Measurements from ENCODE around the gene INSC.

- TF ChIP-seq, protein P1, sequence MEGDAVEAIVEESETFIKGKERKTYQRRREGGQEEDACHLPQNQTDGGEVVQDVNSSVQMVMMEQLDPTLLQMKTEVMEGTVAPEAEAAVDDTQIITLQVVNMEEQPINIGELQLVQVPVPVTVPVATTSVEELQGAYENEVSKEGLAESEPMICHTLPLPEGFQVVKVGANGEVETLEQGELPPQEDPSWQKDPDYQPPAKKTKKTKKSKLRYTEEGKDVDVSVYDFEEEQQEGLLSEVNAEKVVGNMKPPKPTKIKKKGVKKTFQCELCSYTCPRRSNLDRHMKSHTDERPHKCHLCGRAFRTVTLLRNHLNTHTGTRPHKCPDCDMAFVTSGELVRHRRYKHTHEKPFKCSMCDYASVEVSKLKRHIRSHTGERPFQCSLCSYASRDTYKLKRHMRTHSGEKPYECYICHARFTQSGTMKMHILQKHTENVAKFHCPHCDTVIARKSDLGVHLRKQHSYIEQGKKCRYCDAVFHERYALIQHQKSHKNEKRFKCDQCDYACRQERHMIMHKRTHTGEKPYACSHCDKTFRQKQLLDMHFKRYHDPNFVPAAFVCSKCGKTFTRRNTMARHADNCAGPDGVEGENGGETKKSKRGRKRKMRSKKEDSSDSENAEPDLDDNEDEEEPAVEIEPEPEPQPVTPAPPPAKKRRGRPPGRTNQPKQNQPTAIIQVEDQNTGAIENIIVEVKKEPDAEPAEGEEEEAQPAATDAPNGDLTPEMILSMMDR (tag by site-specific recombination; IDR thresholded peaks at IDR 0.05), result no peak
- TF ChIP-seq ZSCAN4 (tag by site-specific recombination; IDR thresholded peaks at IDR 0.05) (no peak), YY1 (tag by site-specific recombination; IDR thresholded peaks at IDR 0.05) (no peak), BCL11B (tag by site-specific recombination; IDR thresholded peaks at IDR 0.05; ENCODE audit: low read depth) (no peak), ZNF362 (tag by site-specific recombination; IDR thresholded peaks at IDR 0.05) (no peak), ZNF558 (tag by site-specific recombination; IDR thresholded peaks at IDR 0.05) (no peak), ZNF350 (tag by site-specific recombination; IDR thresholded peaks at IDR 0.05) (no peak), SCRT1 (tag by site-specific recombination; IDR thresholded peaks at IDR 0.05; ENCODE audit: borderline replicate concordance) (no peak)
- TF ChIP-seq, protein P2, sequence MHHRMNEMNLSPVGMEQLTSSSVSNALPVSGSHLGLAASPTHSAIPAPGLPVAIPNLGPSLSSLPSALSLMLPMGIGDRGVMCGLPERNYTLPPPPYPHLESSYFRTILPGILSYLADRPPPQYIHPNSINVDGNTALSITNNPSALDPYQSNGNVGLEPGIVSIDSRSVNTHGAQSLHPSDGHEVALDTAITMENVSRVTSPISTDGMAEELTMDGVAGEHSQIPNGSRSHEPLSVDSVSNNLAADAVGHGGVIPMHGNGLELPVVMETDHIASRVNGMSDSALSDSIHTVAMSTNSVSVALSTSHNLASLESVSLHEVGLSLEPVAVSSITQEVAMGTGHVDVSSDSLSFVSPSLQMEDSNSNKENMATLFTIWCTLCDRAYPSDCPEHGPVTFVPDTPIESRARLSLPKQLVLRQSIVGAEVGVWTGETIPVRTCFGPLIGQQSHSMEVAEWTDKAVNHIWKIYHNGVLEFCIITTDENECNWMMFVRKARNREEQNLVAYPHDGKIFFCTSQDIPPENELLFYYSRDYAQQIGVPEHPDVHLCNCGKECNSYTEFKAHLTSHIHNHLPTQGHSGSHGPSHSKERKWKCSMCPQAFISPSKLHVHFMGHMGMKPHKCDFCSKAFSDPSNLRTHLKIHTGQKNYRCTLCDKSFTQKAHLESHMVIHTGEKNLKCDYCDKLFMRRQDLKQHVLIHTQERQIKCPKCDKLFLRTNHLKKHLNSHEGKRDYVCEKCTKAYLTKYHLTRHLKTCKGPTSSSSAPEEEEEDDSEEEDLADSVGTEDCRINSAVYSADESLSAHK (tag by site-specific recombination; IDR thresholded peaks at IDR 0.05), result no peak
These were observed 57.2 kb downstream of the INSC start for GRCh38 chr11:15171956-15172355.

All from HEK293 (cell line).